HepG2 (cell line): ENCODE data around the gene LRRFIP2. TPM values are rescaled to one million over a fixed set of nuclear protein-coding genes. Genes with fewer than 3 reads are reported as not detected.

Experiments used
- ATAC-seq: fragments of 200-7000 bp; cut with Tn5 transposase; 3 replicates; pipeline ENCODE4 v1.9.1; 2020; ENCODE audit warnings: mild to moderate bottlenecking, moderate library complexity
- BruUV-seq: library from RNA; stranded (reverse); fragments of 400-500 nt; replicated peaks from 2 replicates; lab custom pipeline; 2021; lab: Mats Ljungman, UMichigan
- CTCF ChIA-PET: fragments of 300-600 bp; formaldehyde crosslinking; extraction: SDS; loops from one replicate; lab custom pipeline; 2021; ENCODE audit warnings: low total read pairs, inconsistent platforms, low intra/inter-chr PET ratio; lab: Yijun Ruan, JAX
- POLR2A ChIA-PET: fragments of 350-600 bp; sonication (Branson Sonifier 250); formaldehyde crosslinking; loops from one replicate; lab custom pipeline; 2020; ENCODE audit warnings: antibody characterized with exemption, inconsistent platforms; lab: Yijun Ruan, JAX
- DNase-seq: peaks from one replicate; pipeline ENCODE4 v3.0.0-alpha.2; 2015; ENCODE audit warnings: low spot score
- FAIRE-seq: peaks from 3 replicates; lab custom pipeline; 2011; peaks lifted over from hg19 to GRCh38; lab: Jason Lieb, UNC
- H2AFZ ChIP-seq: one replicate; pipeline ENCODE4 v1.6.1; 2011; ENCODE audit warnings: low read length, inconsistent platforms
- H3K27ac ChIP-seq: fragments of 300-600 bp; 3 replicates; pipeline ENCODE4 v1.8.0; 2011; ENCODE audit warnings: mixed run types, mild to moderate bottlenecking, mixed read lengths, low read length, inconsistent platforms; ENCODE audit not compliant: insufficient read depth; ENCODE audit errors: extremely low read length
- H3K27me3 ChIP-seq, 2 experiments: fragments of 200-600 bp in 1 of 2; 2 replicates in 1 of 2; 3 replicates in 1 of 2; pipeline versions ENCODE4 v1.6.0 to v1.8.0; 2011; ENCODE audit warnings: low read length in 2 of 2, mild to moderate bottlenecking in 2 of 2, moderate library complexity in 2 of 2, inconsistent platforms in 1 of 2; ENCODE audit not compliant: insufficient read depth in 2 of 2, control insufficient read depth in 1 of 2
- H3K36me3 ChIP-seq, 2 experiments: fragments of 200-600 bp in 1 of 2; replicated peaks in 1 of 2; 2 replicates in 1 of 2; 3 replicates in 1 of 2; pipeline versions ENCODE4 v1.5.1 to v1.8.0; 2011; ENCODE audit warnings: low read length in 2 of 2, inconsistent platforms in 1 of 2; ENCODE audit not compliant: insufficient read depth in 2 of 2, control insufficient read depth in 1 of 2
- H3K4me1 ChIP-seq: 2 replicates; pipeline ENCODE4 v1.5.1; 2012; ENCODE audit warnings: low read length, inconsistent platforms; ENCODE audit not compliant: insufficient read depth
- H3K4me2 ChIP-seq: 2 replicates; pipeline ENCODE4 v1.6.0; 2011; ENCODE audit warnings: low read depth, low read length, inconsistent platforms
- H3K4me3 ChIP-seq, 3 experiments: fragments of 200-600 bp in 1 of 3; sonication (generic), shearing (Covaris generic) in 1 of 3; replicated peaks in 1 of 3; 2 replicates each; pipeline ENCODE4 v1.5.1; 2011 to 2016; ENCODE audit warnings: low read length in 3 of 3, inconsistent platforms in 2 of 3, low read depth in 2 of 3, mild to moderate bottlenecking in 2 of 3, control low read depth in 1 of 3, mixed read lengths in 1 of 3; ENCODE audit not compliant: insufficient read depth in 1 of 3
- H3K79me2 ChIP-seq: one replicate; pipeline ENCODE4 v1.6.1; 2011; ENCODE audit warnings: low read length, inconsistent platforms; ENCODE audit not compliant: insufficient read depth
- H3K9ac ChIP-seq: 2 replicates; pipeline ENCODE4 v1.6.0; 2011; ENCODE audit warnings: mild to moderate bottlenecking, low read depth, low read length, inconsistent platforms; ENCODE audit not compliant: insufficient read depth
- H3K9me3 ChIP-seq: 2 replicates; pipeline ENCODE4 v1.5.1; 2012; ENCODE audit warnings: mild to moderate bottlenecking, low read length
- H4K20me1 ChIP-seq: 2 replicates; pipeline ENCODE4 v1.6.0; 2011; ENCODE audit warnings: inconsistent platforms, mild to moderate bottlenecking, low read length, moderate library complexity; ENCODE audit not compliant: insufficient read depth
- ATF7 ChIP-seq, 2 experiments: fragments of 450-650 bp in 1 of 2; sonication (generic) in 1 of 2; formaldehyde crosslinking in 1 of 2; IDR thresholded peaks; 2 replicates each; pipeline versions ENCODE4 v1.4.0 to v1.6.1; 2016 to 2020; ENCODE audit warnings: antibody characterized with exemption in 1 of 2, mild to moderate bottlenecking in 1 of 2, missing genetic modification reagents in 1 of 2
- NFIB ChIP-seq: sonication (generic); formaldehyde crosslinking; IDR thresholded peaks from 2 replicates; pipeline ENCODE4 v1.9.0; 2021; ENCODE audit warnings: missing genetic modification reagents, mild to moderate bottlenecking, borderline replicate concordance
- PRPF4 ChIP-seq: fragments of 200-400 bp; formaldehyde crosslinking; IDR thresholded peaks from 2 replicates; pipeline ENCODE4 v1.6.1; 2016; ENCODE audit warnings: low read length, low read depth; ENCODE audit not compliant: poor library complexity, severe bottlenecking
- ZKSCAN1 ChIP-seq: fragments of 150-350 bp; IDR thresholded peaks from 2 replicates; pipeline ENCODE4 v1.6.1; 2014; ENCODE audit warnings: low read length
- ZNF589 ChIP-seq: sonication (generic); formaldehyde crosslinking; conservative IDR thresholded peaks from 2 replicates; pipeline ENCODE4 v1.8.0; 2022; ENCODE audit warnings: mild to moderate bottlenecking, moderate library complexity, missing genetic modification reagents
- ZNF614 ChIP-seq: IDR thresholded peaks from 2 replicates; pipeline ENCODE4 v1.6.1; 2018; ENCODE audit warnings: missing biosample characterization, missing genetic modification reagents, inconsistent platforms, borderline replicate concordance
- ZNF678 ChIP-seq: sonication (generic); formaldehyde crosslinking; IDR thresholded peaks from 2 replicates; pipeline ENCODE4 v1.4.0; 2020; ENCODE audit warnings: mild to moderate bottlenecking, missing genetic modification reagents
- ZNF703 ChIP-seq: sonication (generic); formaldehyde crosslinking; IDR thresholded peaks from 2 replicates; pipeline ENCODE4 v1.5.1; 2020; ENCODE audit warnings: missing genetic modification reagents, mild to moderate bottlenecking, moderate library complexity, borderline replicate concordance
- WGBS: methylation state at CpG from one replicate; pipeline ENCODE4 v1.1.6; 2017; ENCODE audit warnings: low lambda C conversion rate; 5-methylcytosine and 5-hydroxymethylcytosine counted together
- in situ Hi-C: cut with HindIII; loops from 2 replicates; pipeline ENCODE4 v1.10.0; 2017; ENCODE audit warnings: low pct_unique_long_range_greater_than_20kb; ENCODE audit not compliant: extremely low pct_ligation_motif_present
- intact Hi-C: fragments of 100-400 bp; cut with micrococcal nuclease; formaldehyde crosslinking; loops from one replicate; pipeline ENCODE4 v1.10.0; 2022; ENCODE audit not compliant: unreplicated experiment
- polyA plus RNA-seq, 8 experiments: library from polyadenylated mRNA; depleted of rRNA in 3 of 8; stranded (reverse) in 7 of 8; unstranded in 1 of 8; fragments of >200 nt; fragmentation: Illumina TruSeq in 4 of 8; extraction: Trizol in 4 of 8; gene quantifications; 2 replicates each; pipeline versions ENCODE4 v1.2.1 to v1.2.3, GENCODE V29; 2011 to 2016; ENCODE audit warnings: low read depth in 4 of 8, missing spikeins in 1 of 8, mixed read lengths in 1 of 8; ENCODE audit not compliant: insufficient read depth in 1 of 8
- total RNA-seq, 5 experiments: library from RNA; depleted of rRNA; stranded (reverse); fragments of >200 nt; fragmentation: Illumina TruSeq; extraction: Trizol; gene quantifications; 2 replicates each; pipeline ENCODE4 v1.2.3, GENCODE V29; 2016; ENCODE audit warnings: low read depth in 1 of 5
- TF ChIP-seq, protein P1 (sequence below): sonication (generic); formaldehyde crosslinking; IDR thresholded peaks from 2 replicates; pipeline ENCODE4 v1.8.0; 2023; ENCODE audit warnings: mild to moderate bottlenecking, missing genetic modification reagents

Gene LRRFIP2
- total and polyA plus RNA-seq, 2 of the 13 experiments (the other 11 are each of a cell fraction or from before 2014, with no cell fraction given), result 13.5 to 32.2 TPM

DNA sequence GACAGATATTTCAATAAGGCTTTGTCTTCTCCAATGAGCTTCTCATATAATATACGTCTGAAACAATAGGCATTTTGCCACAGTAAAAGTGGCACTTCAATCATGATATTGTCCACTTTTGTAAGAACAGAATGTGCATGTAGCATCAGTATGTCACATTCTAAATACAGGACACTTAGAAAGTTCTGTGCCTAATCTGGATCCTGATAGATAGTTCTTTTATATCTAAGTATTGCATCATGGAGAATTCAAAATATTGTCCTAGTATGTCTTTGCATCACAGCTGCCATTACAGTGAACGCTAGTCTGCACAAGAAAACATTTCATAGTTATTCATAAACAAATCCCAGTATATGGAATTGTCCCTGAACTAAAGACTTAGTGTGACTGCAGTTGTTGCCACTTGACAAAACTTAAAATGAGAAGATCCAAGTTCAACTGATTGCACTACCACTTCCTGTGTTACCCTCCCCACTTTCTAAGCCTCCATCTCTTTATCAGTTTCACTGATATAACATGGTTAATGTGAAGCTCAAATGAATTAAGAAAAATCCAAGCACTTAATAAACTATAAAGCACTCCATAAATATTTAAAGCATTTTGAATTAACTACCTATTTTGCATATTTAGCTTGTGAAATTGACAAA is 19.6 kb downstream of the LRRFIP2 start:
- H3K9ac ChIP-seq, result no peak overlapping the region
- H2AFZ ChIP-seq, result no peak overlapping the region
- H3K36me3 ChIP-seq, result peaks cover 2 to 19% of the 10 kb centered on the region in 2 experiments; a peak in 4 of 5 replicates
- no peaks in the 10 kb centered on the region for H3K27me3 ChIP-seq
- WGBS, result 95% methylated on average over 2 of the region's 2 CpGs
- ChIA-PET POLR2A (no interaction called here), CTCF (no interaction called here)
- no peaks in the 10 kb centered on the region for H4K20me1 ChIP-seq
- no peaks in the 10 kb centered on the region for H3K79me2 ChIP-seq
- no peak overlapping the region for H3K4me3 ChIP-seq
- TF ChIP-seq ATF7 (IDR thresholded peaks at IDR 0.05) (peak; percentile 36), ATF7 (CRISPR knock-in tag; IDR thresholded peaks at IDR 0.05) (no peak), ZNF589 (CRISPR knock-in tag) (no peak)
- H3K9me3 ChIP-seq, result no peaks in the 10 kb centered on the region
- no TSS peak for BruUV-seq
- peaks cover 11% of the 10 kb centered on the region; the same call in 1 of the 2 replicates for H3K4me1 ChIP-seq
- no peak for DNase-seq
- FAIRE-seq, result no peak
- H3K4me2 ChIP-seq, result no peak overlapping the region
- H3K27ac ChIP-seq, result no peak overlapping the region
- intact Hi-C loops, result no loop called here
- in situ Hi-C loops, result no loop called here
- ATAC-seq, result no peak

- no peaks in the 10 kb centered on the region for H3K27me3 ChIP-seq
- H3K36me3 ChIP-seq, result peaks cover 3 to 30% of the 10 kb centered on the region in 2 experiments; a peak in 4 of 5 replicates
- H2AFZ ChIP-seq, result no peak overlapping the region
- no peak overlapping the region for H3K27ac ChIP-seq
- intact Hi-C loops, result no loop called here
- no peak for ATAC-seq
- in situ Hi-C loops, result no loop called here
- TF ChIP-seq ZNF589 (CRISPR knock-in tag) (no peak), NFIB (no peak), ZNF678 (CRISPR knock-in tag) (no peak), ZNF614 (CRISPR knock-in tag) (no peak), ZKSCAN1 (no peak), ZNF703 (CRISPR knock-in tag) (no peak), PRPF4 (no peak)
- TF ChIP-seq, protein P1, sequence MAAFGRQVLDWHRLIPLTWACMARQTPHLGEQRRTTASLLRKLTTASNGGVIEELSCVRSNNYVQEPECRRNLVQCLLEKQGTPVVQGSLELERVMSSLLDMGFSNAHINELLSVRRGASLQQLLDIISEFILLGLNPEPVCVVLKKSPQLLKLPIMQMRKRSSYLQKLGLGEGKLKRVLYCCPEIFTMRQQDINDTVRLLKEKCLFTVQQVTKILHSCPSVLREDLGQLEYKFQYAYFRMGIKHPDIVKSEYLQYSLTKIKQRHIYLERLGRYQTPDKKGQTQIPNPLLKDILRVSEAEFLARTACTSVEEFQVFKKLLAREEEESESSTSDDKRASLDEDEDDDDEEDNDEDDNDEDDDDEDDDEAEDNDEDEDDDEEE (CRISPR knock-in tag), result no peak
- TF ChIP-seq, all 625 proteins: peak for 0
- no TSS peak for BruUV-seq
- H3K4me1 ChIP-seq, result peaks cover 13% of the 10 kb centered on the region
- CTCF ChIA-PET, result no interaction called here
- no peaks in the 10 kb centered on the region for H3K79me2 ChIP-seq
- WGBS, result 94% methylated on average over 1 of the region's 1 CpG
- no peaks in the 10 kb centered on the region for H3K9me3 ChIP-seq
- no peak overlapping the region for H3K9ac ChIP-seq
- FAIRE-seq (no peak), DNase-seq (no peak)
- no peak overlapping the region for H3K4me3 ChIP-seq
- no peak overlapping the region for H3K4me2 ChIP-seq
- POLR2A ChIA-PET, result no interaction called here
- no peaks in the 10 kb centered on the region for H4K20me1 ChIP-seq
Observed at GRCh38 chr3:37150621-37151020, 23.8 kb downstream of the LRRFIP2 start.
